GM18861 (cell line): ENCODE data around the gene NQO2.
"Not testable (repeated sequence)": the region's sequence is repeated elsewhere in the genome, so short reads cannot be mapped to it uniquely, and the experiment has no call there.

Experiments
- ATAC-seq: cut with Tn5 transposase; IDR thresholded peaks from one replicate; pipeline ENCODE4 v1.9.1; 2021; ENCODE audit not compliant: unreplicated experiment

NQO2 gene

GRCh38 chr6:2969549-2969948, 30.1 kb upstream of the NQO2 start:
- no peak for ATAC-seq

- ATAC-seq: no peak
These were observed 29.5 kb upstream of the NQO2 start for GRCh38 chr6:2970034-2970685.

GRCh38 chr6:2970753-2971419, 28.8 kb upstream of the NQO2 start:
- no peak for ATAC-seq

GRCh38 chr6:2971420-2972218, 28.1 kb upstream of the NQO2 start, which contains the start of gene SERPINB6:
Gene SERPINB6, minus strand, starts transcription at chr6:2971567. Its CDS starts 12,235 bp downstream, at chr6:2959332.
- no peak for ATAC-seq

- ATAC-seq: not testable (repeated sequence)
These were observed 27.5 kb upstream of the NQO2 start for GRCh38 chr6:2972219-2972487.

- not testable (repeated sequence) for ATAC-seq
These were observed 27.0 kb upstream of the NQO2 start for GRCh38 chr6:2972685-2973084.

GRCh38 chr6:2973180-2973579, 26.5 kb upstream of the NQO2 start:
- not testable (repeated sequence) for ATAC-seq

GRCh38 chr6:2973676-2974075, 26.0 kb upstream of the NQO2 start:
- ATAC-seq: no peak

- ATAC-seq: no peak
These were observed 23.6 kb upstream of the NQO2 start for GRCh38 chr6:2976060-2976459.

- ATAC-seq: no peak
These were observed 23.1 kb upstream of the NQO2 start for GRCh38 chr6:2976571-2977085.

- ATAC-seq: no peak
These were observed 22.4 kb upstream of the NQO2 start for GRCh38 chr6:2977290-2977689.

GRCh38 chr6:2977799-2978590, 21.7 kb upstream of the NQO2 start:
- no peak for ATAC-seq

- ATAC-seq: no peak
These were observed 20.8 kb upstream of the NQO2 start for GRCh38 chr6:2978923-2979322.

- no peak for ATAC-seq
These were observed 19.8 kb upstream of the NQO2 start for GRCh38 chr6:2979819-2980464.

GRCh38 chr6:2980465-2980855, 19.2 kb upstream of the NQO2 start:
- no peak for ATAC-seq

- ATAC-seq: no peak
These were observed 17.1 kb upstream of the NQO2 start for GRCh38 chr6:2982426-2983117.

- ATAC-seq: no peak
These were observed 14.8 kb upstream of the NQO2 start for GRCh38 chr6:2984738-2985406.

GRCh38 chr6:2986722-2987221, 12.9 kb upstream of the NQO2 start:
- ATAC-seq: no peak

- no peak for ATAC-seq
These were observed 11.6 kb upstream of the NQO2 start for GRCh38 chr6:2988094-2988425.
